ENCODE measurements around the gene CYP11A1.

DNA sequence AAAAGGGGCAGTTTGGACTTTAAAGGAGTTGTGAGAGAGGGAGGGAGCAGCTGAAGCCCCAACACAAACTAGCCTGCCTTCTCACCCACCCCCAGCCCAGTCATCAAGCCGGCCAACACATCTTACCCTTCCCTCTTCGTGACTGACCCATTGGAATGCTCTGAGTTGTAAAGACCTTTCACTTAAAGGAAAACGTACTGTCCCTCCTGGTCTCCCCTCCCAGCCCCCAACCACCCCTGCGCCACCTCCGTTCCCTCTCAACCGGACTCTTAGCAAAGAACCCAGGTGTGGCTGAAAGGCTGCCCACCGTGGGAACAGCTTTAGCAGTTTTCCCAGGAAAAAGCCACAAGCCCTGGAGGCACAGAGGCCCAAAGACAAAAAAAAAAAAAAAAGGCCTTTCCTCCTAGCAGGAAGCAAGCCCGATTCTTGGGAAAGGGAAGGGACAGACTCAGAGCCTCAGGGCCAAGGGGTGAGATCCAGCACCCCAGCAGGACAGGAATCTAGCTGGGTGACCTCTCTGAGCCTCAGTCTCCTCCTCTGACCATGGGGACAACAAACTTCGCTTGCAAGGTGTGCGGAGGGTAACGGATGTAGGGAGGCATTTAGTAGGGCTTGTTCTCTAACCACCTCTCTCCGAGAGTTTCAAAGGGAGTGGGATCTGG lies 2.4 kb downstream of the CYP11A1 start:
- no peak for TF ChIP-seq POLR2AphosphoS5 (IDR thresholded peaks at IDR 0.05; ENCODE audit: low read depth, low read length)
- TF ChIP-seq SPI1 (IDR thresholded peaks at IDR 0.05; ENCODE audit: low read depth, low read length): no peak
- no peak for TF ChIP-seq POLR2A (IDR thresholded peaks at IDR 0.05; ENCODE audit: low read depth, low read length)
